Fibroblast of lung (primary cell): ENCODE results near the gene HECTD1. TPM values are rescaled to one million over a fixed set of nuclear protein-coding genes. Genes with fewer than 3 reads are reported as not detected.
"Not testable (repeated sequence)": the region's sequence is repeated elsewhere in the genome, so short reads cannot be mapped to it uniquely, and the experiment has no call there.

ENCODE experiments used
- DNase-seq, 2 donors: peaks; one replicate each; pipeline versions ENCODE4 v3.0.0 to v3.0.0-alpha.2; 2010; ENCODE audit warnings: low read depth in 2 of 2
- H2AFZ ChIP-seq: 2 replicates; pipeline ENCODE4 v1.5.1; 2012; ENCODE audit warnings: low read length, control low read depth, inconsistent platforms
- H3K27ac ChIP-seq: 2 replicates; pipeline ENCODE4 v1.5.1; 2011; ENCODE audit warnings: low read length, control low read depth; ENCODE audit not compliant: insufficient read depth
- H3K27me3 ChIP-seq: 2 replicates; pipeline ENCODE4 v1.5.1; 2011; ENCODE audit warnings: mild to moderate bottlenecking, low read length; ENCODE audit not compliant: control insufficient read depth, insufficient read depth
- H3K36me3 ChIP-seq: 2 replicates; pipeline ENCODE4 v1.5.1; 2011; ENCODE audit warnings: low read length; ENCODE audit not compliant: control insufficient read depth, insufficient read depth
- H3K4me1 ChIP-seq: 2 replicates; pipeline ENCODE4 v1.5.1; 2011; ENCODE audit warnings: low read length; ENCODE audit not compliant: control insufficient read depth, insufficient read depth; ENCODE audit errors: extremely low read depth
- H3K4me2 ChIP-seq: 2 replicates; pipeline ENCODE4 v1.5.1; 2011; ENCODE audit warnings: low read length, control low read depth; ENCODE audit not compliant: insufficient read depth; ENCODE audit errors: extremely low read depth
- H3K4me3 ChIP-seq, 4 experiments: fragments of 200-600 bp in 1 of 4; sonication (generic) in 1 of 4; replicated peaks in 1 of 4; 2 replicates each; pipeline ENCODE4 v1.5.1; 2011 to 2016; ENCODE audit warnings: low read length in 4 of 4, low read depth in 3 of 4, mild to moderate bottlenecking in 3 of 4, control low read depth in 2 of 4, inconsistent platforms in 1 of 4, mixed read lengths in 1 of 4; ENCODE audit not compliant: insufficient read depth in 1 of 4; ENCODE audit errors: control extremely low read depth in 1 of 4
- H3K79me2 ChIP-seq: 2 replicates; pipeline ENCODE4 v1.5.1; 2012; ENCODE audit warnings: mild to moderate bottlenecking, low read length, inconsistent platforms; ENCODE audit not compliant: control insufficient read depth, insufficient read depth
- H3K9ac ChIP-seq: 2 replicates; pipeline ENCODE4 v1.5.1; 2011; ENCODE audit warnings: mild to moderate bottlenecking, low read length, control low read depth; ENCODE audit not compliant: insufficient read depth
- H3K9me3 ChIP-seq: 2 replicates; pipeline ENCODE4 v1.5.1; 2012; ENCODE audit warnings: low read depth, low read length; ENCODE audit not compliant: control insufficient read depth, insufficient read depth
- H4K20me1 ChIP-seq: 2 replicates; pipeline ENCODE4 v1.5.1; 2011; ENCODE audit warnings: low read length; ENCODE audit not compliant: control insufficient read depth, insufficient read depth; ENCODE audit errors: extremely low read depth
- EZH2 ChIP-seq: IDR thresholded peaks from 2 replicates; pipeline ENCODE4 v1.5.1; 2012; ENCODE audit warnings: low read length, control low read depth, mild to moderate bottlenecking; ENCODE audit errors: missing control alignments
- polyA plus RNA-seq, 2 donors: library from polyadenylated mRNA; depleted of rRNA in 1 of 2; stranded (reverse) in 1 of 2; unstranded in 1 of 2; fragments of >200 nt; gene quantifications; 2 replicates each; pipeline ENCODE4 v1.2.1, GENCODE V29; 2011 to 2012; ENCODE audit warnings: missing spikeins in 1 of 2
- total RNA-seq: library from RNA; depleted of rRNA; stranded (reverse); fragments of >200 nt; gene quantifications from 2 replicates; pipeline ENCODE4 v1.2.1, GENCODE V29; 2014
- TF ChIP-seq, protein P1 (sequence below), 2 donors: IDR thresholded peaks in 1 of 2; conservative IDR thresholded peaks in 1 of 2; 1 replicate in 1 of 2; 2 replicates in 1 of 2; pipeline ENCODE4 v1.5.1; 2011 to 2012; ENCODE audit warnings: low read length in 2 of 2, control low read depth in 1 of 2, inconsistent platforms in 1 of 2, low read depth in 1 of 2, mild to moderate bottlenecking in 1 of 2

HECTD1 gene
- total and polyA plus RNA-seq, 2 donors (not counting 1 experiment from before 2014, with no cell fraction given), result 135 to 534 TPM

GRCh38 chr14:31188744-31189143, 18.8 kb downstream of the HECTD1 start:
- Histone ChIP-seq H3K4me1 (peaks cover 2% of the 10 kb centered on the region), H3K27ac (no peak overlapping the region), H3K4me3 (no peak overlapping the region), H3K9me3 (no peaks in the 10 kb centered on the region), H3K79me2 (peaks cover 68% of the 10 kb centered on the region), H2AFZ (no peak overlapping the region), H3K36me3 (peaks cover 3% of the 10 kb centered on the region), H3K9ac (no peak overlapping the region), H3K4me2 (no peak overlapping the region), H4K20me1 (no peaks in the 10 kb centered on the region), H3K27me3 (no peaks in the 10 kb centered on the region)
- no peak for DNase-seq
- no peak for TF ChIP-seq EZH2
- TF ChIP-seq, protein P1, sequence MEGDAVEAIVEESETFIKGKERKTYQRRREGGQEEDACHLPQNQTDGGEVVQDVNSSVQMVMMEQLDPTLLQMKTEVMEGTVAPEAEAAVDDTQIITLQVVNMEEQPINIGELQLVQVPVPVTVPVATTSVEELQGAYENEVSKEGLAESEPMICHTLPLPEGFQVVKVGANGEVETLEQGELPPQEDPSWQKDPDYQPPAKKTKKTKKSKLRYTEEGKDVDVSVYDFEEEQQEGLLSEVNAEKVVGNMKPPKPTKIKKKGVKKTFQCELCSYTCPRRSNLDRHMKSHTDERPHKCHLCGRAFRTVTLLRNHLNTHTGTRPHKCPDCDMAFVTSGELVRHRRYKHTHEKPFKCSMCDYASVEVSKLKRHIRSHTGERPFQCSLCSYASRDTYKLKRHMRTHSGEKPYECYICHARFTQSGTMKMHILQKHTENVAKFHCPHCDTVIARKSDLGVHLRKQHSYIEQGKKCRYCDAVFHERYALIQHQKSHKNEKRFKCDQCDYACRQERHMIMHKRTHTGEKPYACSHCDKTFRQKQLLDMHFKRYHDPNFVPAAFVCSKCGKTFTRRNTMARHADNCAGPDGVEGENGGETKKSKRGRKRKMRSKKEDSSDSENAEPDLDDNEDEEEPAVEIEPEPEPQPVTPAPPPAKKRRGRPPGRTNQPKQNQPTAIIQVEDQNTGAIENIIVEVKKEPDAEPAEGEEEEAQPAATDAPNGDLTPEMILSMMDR (conservative IDR thresholded peaks at IDR 0.05 in 1 of 2, IDR thresholded peaks at IDR 0.05 in 1 of 2; ENCODE audit: low read depth in 1 of 2, low read length in 2 of 2), result no peak

DNA sequence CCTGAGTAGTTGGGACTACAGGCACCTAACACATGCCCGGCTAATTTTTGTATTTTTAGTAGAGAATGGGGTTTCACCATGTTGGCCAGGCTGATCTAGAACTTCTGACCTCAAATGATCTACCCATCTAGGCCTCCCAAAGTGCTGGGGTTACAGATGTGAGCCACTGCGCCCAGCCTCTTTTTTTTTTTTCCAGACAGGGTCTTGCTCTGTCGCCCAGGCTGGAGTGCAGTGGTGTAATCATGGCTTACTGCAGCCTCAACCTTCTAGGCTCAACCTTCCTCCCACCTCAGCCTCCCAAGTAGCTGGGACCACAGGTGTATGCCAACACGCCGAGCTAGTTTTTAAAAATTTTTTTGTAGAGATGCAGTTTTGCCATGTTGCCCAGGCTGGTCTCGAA, 25.6 kb downstream of the HECTD1 start:
- not testable (repeated sequence) for H3K27me3 ChIP-seq, H4K20me1 ChIP-seq, H3K36me3 ChIP-seq, DNase-seq, H3K9me3 ChIP-seq, H3K4me1 ChIP-seq, H3K9ac ChIP-seq, H3K27ac ChIP-seq, H2AFZ ChIP-seq, H3K4me3 ChIP-seq, H3K4me2 ChIP-seq
- peaks cover 26% of the 10 kb centered on the region for H3K79me2 ChIP-seq

GRCh38 chr14:31181271-31181670, 26.3 kb downstream of the HECTD1 start:
- Histone ChIP-seq H4K20me1 (peaks cover 1% of the 10 kb centered on the region), H3K27me3 (no peaks in the 10 kb centered on the region), H3K4me3 (no peak overlapping the region), H3K27ac (no peak overlapping the region), H3K9ac (no peak overlapping the region), H3K9me3 (no peaks in the 10 kb centered on the region), H3K79me2 (peaks cover 23% of the 10 kb centered on the region), H3K4me1 (no peaks in the 10 kb centered on the region), H3K4me2 (no peak overlapping the region), H2AFZ (no peak overlapping the region), H3K36me3 (no peaks in the 10 kb centered on the region)
- DNase-seq, result no peak
- TF ChIP-seq, protein P1 (conservative IDR thresholded peaks at IDR 0.05 in 1 of 2, IDR thresholded peaks at IDR 0.05 in 1 of 2; ENCODE audit: low read depth in 1 of 2, low read length in 2 of 2), result no peak
- no peak for TF ChIP-seq EZH2
